GM19193 (cell line): ENCODE measurements around the gene QDPR.

Experiments
- POLR2A ChIP-seq: IDR thresholded peaks from 4 replicates; pipeline ENCODE4 v1.6.1; 2011; ENCODE audit not compliant: insufficient read depth, insufficient read length; ENCODE audit errors: extremely low read depth

Gene QDPR

GRCh38 chr4:17502756-17503155, 9.1 kb downstream of the QDPR start:
- no peak for TF ChIP-seq POLR2A

GRCh38 chr4:17500574-17500973, 11.3 kb downstream of the QDPR start:
- TF ChIP-seq POLR2A, result no peak

- no peak for TF ChIP-seq POLR2A
Measured at GRCh38 chr4:17497890-17498523, 13.9 kb downstream of the QDPR start.

GRCh38 chr4:17494258-17495190, 17.4 kb downstream of the QDPR start:
- TF ChIP-seq POLR2A, result no peak

- TF ChIP-seq POLR2A, result no peak
Measured at GRCh38 chr4:17493619-17494018, 18.3 kb downstream of the QDPR start.

- TF ChIP-seq POLR2A, result no peak
Measured at GRCh38 chr4:17492876-17493275, 19.0 kb downstream of the QDPR start.

GRCh38 chr4:17492058-17492741, 19.7 kb downstream of the QDPR start:
- no peak for TF ChIP-seq POLR2A

- no peak for TF ChIP-seq POLR2A
Measured at GRCh38 chr4:17491196-17491595, 20.7 kb downstream of the QDPR start.

- no peak for TF ChIP-seq POLR2A
Measured at GRCh38 chr4:17490575-17491059, 21.3 kb downstream of the QDPR start.

- no peak for TF ChIP-seq POLR2A
Measured at GRCh38 chr4:17489721-17490120, 22.2 kb downstream of the QDPR start.

GRCh38 chr4:17489123-17489522, 22.8 kb downstream of the QDPR start:
- no peak for TF ChIP-seq POLR2A

GRCh38 chr4:17482716-17483115, 29.2 kb downstream of the QDPR start:
- no peak for TF ChIP-seq POLR2A

- no peak for TF ChIP-seq POLR2A
Measured at GRCh38 chr4:17480955-17481354, 30.9 kb downstream of the QDPR start.

GRCh38 chr4:17480210-17480927, 31.5 kb downstream of the QDPR start:
- no peak for TF ChIP-seq POLR2A

- no peak for TF ChIP-seq POLR2A
Measured at GRCh38 chr4:17477774-17478472, 34.0 kb downstream of the QDPR start.

- TF ChIP-seq POLR2A, result no peak
Measured at GRCh38 chr4:17476853-17477252, 35.0 kb downstream of the QDPR start.
